GM18519 (cell line): ENCODE measurements around the gene HCFC2.

Experiments used
- ATAC-seq: cut with Tn5 transposase; IDR thresholded peaks from one replicate; pipeline ENCODE4 v1.9.1; 2021; ENCODE audit warnings: mild to moderate bottlenecking, moderate library complexity; ENCODE audit not compliant: unreplicated experiment, low FRiP score

HCFC2 gene

DNA sequence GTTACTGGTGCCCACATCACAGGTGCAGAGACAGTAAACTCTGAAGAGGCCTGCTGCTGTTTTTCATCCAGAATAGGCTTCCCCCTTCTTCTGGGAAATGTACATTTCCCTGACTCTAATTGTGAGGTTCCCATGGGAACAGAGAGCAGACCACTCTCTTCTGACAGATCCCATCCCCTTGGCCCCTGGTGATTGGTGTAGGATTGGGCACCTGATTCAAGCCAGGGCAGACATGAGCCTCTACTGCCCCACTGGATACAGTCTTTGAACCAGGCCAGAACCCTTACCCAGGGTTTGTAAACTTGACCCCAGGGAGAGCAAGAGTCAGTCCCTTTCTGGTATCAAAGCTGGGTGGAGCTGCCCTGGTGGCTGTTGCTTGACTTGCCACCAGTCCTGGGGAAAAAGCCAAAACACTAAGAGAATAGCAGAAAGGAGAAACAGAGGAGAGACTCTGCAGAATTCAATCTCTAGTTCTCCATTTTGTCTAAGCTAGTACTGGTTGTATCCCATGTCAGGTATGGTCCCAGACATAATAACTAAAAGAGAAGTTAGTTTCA is 88.4 kb downstream of the HCFC2 start:
- no peak for ATAC-seq

DNA sequence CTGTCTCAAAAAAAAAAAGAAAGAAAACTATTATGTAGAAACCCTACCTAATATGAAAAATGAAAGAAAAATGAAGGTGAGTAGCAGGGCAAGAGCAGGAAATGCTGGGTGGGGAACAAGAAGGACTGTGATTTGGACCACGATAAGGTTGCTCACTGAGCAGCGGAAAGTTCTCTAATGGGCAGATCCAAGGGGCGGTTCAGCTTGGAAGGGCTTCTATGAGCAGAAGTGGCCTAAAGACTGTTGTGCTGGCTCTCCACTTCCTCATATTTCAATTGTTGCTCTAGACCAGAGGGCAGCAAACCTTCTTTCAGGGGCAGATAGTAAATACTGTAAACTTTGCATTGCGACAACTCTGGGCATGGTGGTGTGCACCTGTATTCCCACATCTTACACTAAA is 90.0 kb downstream of the HCFC2 start:
- ATAC-seq = no peak

DNA sequence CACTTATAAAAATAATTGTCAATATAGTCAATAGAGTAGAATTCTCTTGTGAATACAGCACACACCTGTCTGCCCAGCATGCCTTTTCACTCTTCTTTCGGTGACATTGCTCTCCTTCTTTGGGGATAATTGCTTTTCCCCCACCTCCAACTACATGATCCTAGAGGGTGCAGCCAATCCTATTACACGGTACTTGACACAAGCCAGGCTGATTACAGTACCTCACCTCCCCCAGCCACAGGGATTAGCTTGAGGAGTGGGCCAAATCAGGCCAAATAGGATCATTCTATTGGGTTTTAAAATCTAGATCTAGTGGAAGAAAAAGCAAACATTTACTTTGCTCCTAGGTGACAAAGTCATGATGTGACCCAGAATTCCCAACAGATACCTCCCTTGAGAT is 90.5 kb downstream of the HCFC2 start:
- ATAC-seq = no peak
